GM12878 (cell line): Measurements from ENCODE around the gene ANO2. TPM values are rescaled to one million over a fixed set of nuclear protein-coding genes. Genes with fewer than 3 reads are reported as not detected.

Experiments used
- ATAC-seq: fragments of 200-7000 bp; cut with Tn5 transposase; 3 replicates; pipeline ENCODE4 v1.9.1; 2020; ENCODE audit warnings: mild to moderate bottlenecking, moderate library complexity
- BruUV-seq: library from RNA; stranded (reverse); fragments of 400-500 nt; replicated peaks from 2 replicates; lab custom pipeline; 2021; lab: Mats Ljungman, UMichigan
- CTCF ChIA-PET: fragments of 300-600 bp; sonication (Branson Sonifier 250); formaldehyde crosslinking; extraction: SDS; loops from one replicate; lab custom pipeline; 2021; ENCODE audit warnings: inconsistent platforms; lab: Yijun Ruan, JAX
- POLR2A ChIA-PET: fragments of 350-600 bp; formaldehyde crosslinking; extraction: SDS; loops from one replicate; lab custom pipeline; 2021; ENCODE audit warnings: inconsistent platforms; lab: Charles Lee
- RAD21 ChIA-PET: fragments of 300-600 bp; sonication (Branson Sonifier 250); formaldehyde crosslinking; loops from one replicate; lab custom pipeline; 2023; ENCODE audit warnings: antibody characterized with exemption; ENCODE audit not compliant: unreplicated experiment; lab: Charles Lee
- SMC1A ChIA-PET: fragments of 300-600 bp; sonication (Branson Sonifier 250); formaldehyde crosslinking; loops from one replicate; lab custom pipeline; 2023; ENCODE audit not compliant: unreplicated experiment, uncharacterized antibody; lab: Charles Lee
- DNase-seq: peaks from one replicate; pipeline ENCODE4 v3.0.0-alpha.2; 2011; ENCODE audit warnings: low read depth, low spot score
- FAIRE-seq: peaks from 3 replicates; lab custom pipeline; 2011; peaks lifted over from hg19 to GRCh38; lab: Jason Lieb, UNC
- H2AFZ ChIP-seq: 2 replicates; pipeline ENCODE4 v1.6.0; 2011; ENCODE audit warnings: low read depth, low read length, control low read depth; ENCODE audit not compliant: control insufficient read depth
- H3K27ac ChIP-seq: 2 replicates; pipeline ENCODE4 v1.5.1; 2011; ENCODE audit warnings: control low read depth; ENCODE audit not compliant: control insufficient read depth, insufficient read depth
- H3K27me3 ChIP-seq, 2 experiments: replicated peaks in 1 of 2; 2 replicates each; pipeline versions ENCODE4 v1.6.0 to v1.6.1; 2011; ENCODE audit warnings: low read length in 1 of 2; ENCODE audit not compliant: control insufficient read depth in 2 of 2, insufficient read depth in 2 of 2
- H3K36me3 ChIP-seq, 2 experiments: 2 replicates each; pipeline ENCODE4 v1.5.1; 2011; ENCODE audit warnings: low read length in 1 of 2; ENCODE audit not compliant: control insufficient read depth in 2 of 2, insufficient read depth in 2 of 2
- H3K4me1 ChIP-seq: 2 replicates; pipeline ENCODE4 v1.6.1; 2011; ENCODE audit warnings: mild to moderate bottlenecking, low read length, moderate library complexity, mixed read lengths; ENCODE audit not compliant: control insufficient read depth, insufficient read depth
- H3K4me2 ChIP-seq: 2 replicates; pipeline ENCODE4 v1.6.0; 2011; ENCODE audit warnings: control low read depth; ENCODE audit not compliant: control insufficient read depth, insufficient read depth
- H3K4me3 ChIP-seq: fragments of 200-600 bp; sonication (generic); 2 replicates; pipeline ENCODE4 v1.5.1; 2016
- H3K79me2 ChIP-seq: 2 replicates; pipeline ENCODE4 v1.6.0; 2011; ENCODE audit warnings: low read length; ENCODE audit not compliant: control insufficient read depth, insufficient read depth
- H3K9ac ChIP-seq: 2 replicates; pipeline ENCODE4 v1.8.0; 2011; ENCODE audit warnings: low read length, control low read depth, mixed read lengths; ENCODE audit not compliant: control insufficient read depth, insufficient read depth
- H3K9me3 ChIP-seq: replicated peaks from 3 replicates; pipeline ENCODE4 v1.5.1; 2011; ENCODE audit warnings: mild to moderate bottlenecking, low read length; ENCODE audit not compliant: control insufficient read depth, insufficient read depth
- H4K20me1 ChIP-seq: 2 replicates; pipeline ENCODE4 v1.6.0; 2011; ENCODE audit not compliant: control insufficient read depth, insufficient read depth
- CHD4 ChIP-seq: fragments of 200-600 bp; sonication (generic); IDR thresholded peaks from 2 replicates; pipeline ENCODE4 v1.6.1; 2016; ENCODE audit warnings: mild to moderate bottlenecking
- EGR1 ChIP-seq, 2 experiments: IDR thresholded peaks; 1 replicate in 1 of 2; 2 replicates in 1 of 2; pipeline ENCODE4 v1.6.1; 2011 to 2012; ENCODE audit warnings: low read depth in 2 of 2, low read length in 2 of 2, borderline replicate concordance in 1 of 2, mild to moderate bottlenecking in 1 of 2, moderate library complexity in 1 of 2
- GATAD2B ChIP-seq: fragments of 450-650 bp; conservative IDR thresholded peaks from 2 replicates; pipeline ENCODE4 v1.6.1; 2017; ENCODE audit warnings: low read depth, mild to moderate bottlenecking, moderate library complexity
- HCFC1 ChIP-seq: fragments of 150-350 bp; IDR thresholded peaks from 2 replicates; pipeline ENCODE4 v1.6.1; 2014; ENCODE audit warnings: low read length
- NKRF ChIP-seq: fragments of 450-650 bp; conservative IDR thresholded peaks from 2 replicates; pipeline ENCODE4 v1.6.1; 2017; ENCODE audit warnings: mild to moderate bottlenecking, moderate library complexity
- NR2C2 ChIP-seq: IDR thresholded peaks from 2 replicates; pipeline ENCODE4 v1.6.1; 2011; ENCODE audit warnings: borderline replicate concordance, low read depth; ENCODE audit not compliant: control insufficient read depth, insufficient read length
- RFX5 ChIP-seq: IDR thresholded peaks from 2 replicates; pipeline ENCODE4 v1.6.1; 2011; ENCODE audit warnings: low read depth, low read length, improper control_type of control experiment
- SREBF1 ChIP-seq: IDR thresholded peaks from 2 replicates; pipeline ENCODE4 v1.6.1; 2012; ENCODE audit warnings: mild to moderate bottlenecking, low read length
- STAT3 ChIP-seq: IDR thresholded peaks from 2 replicates; pipeline ENCODE4 v1.6.1; 2011; ENCODE audit warnings: low read depth, low read length, improper control_type of control experiment
- WGBS: methylation state at CpG from one replicate; pipeline ENCODE4 v1.1.6; 2016; ENCODE audit warnings: low lambda C conversion rate; ENCODE audit not compliant: insufficient replicate concordance, insufficient coverage; ENCODE audit errors: missing lambda C conversion rate; 5-methylcytosine and 5-hydroxymethylcytosine counted together
- in situ Hi-C: fragments of 300-500 bp; cut with MboI; formaldehyde crosslinking; loops from 9 replicates; pipeline ENCODE4 v1.14.3; 2018; ENCODE audit warnings: mixed read lengths
- intact Hi-C: fragments of 100-400 bp; cut with micrococcal nuclease; formaldehyde crosslinking; loops from one replicate; pipeline ENCODE4 v1.14.2; 2022; ENCODE audit not compliant: unreplicated experiment
- polyA plus RNA-seq, 11 experiments: library from polyadenylated mRNA; depleted of rRNA in 4 of 11; unstranded in 6 of 11; stranded (reverse) in 5 of 11; fragments of >200 nt; fragmentation: Nextera tagmentation in 4 of 11; fragmentation: Illumina TruSeq in 1 of 11; extraction: Ambion mirVana in 4 of 11; extraction: Trizol in 1 of 11; gene quantifications; 1 replicate in 1 of 11; 2 replicates in 10 of 11; pipeline versions ENCODE4 v1.2.1 to v1.2.3, GENCODE V29; 2011 to 2016; ENCODE audit warnings: inconsistent platforms in 2 of 11, missing spikeins in 2 of 11, low read depth in 1 of 11
- total RNA-seq, 4 experiments: library from RNA; depleted of rRNA in 3 of 4; stranded (reverse); fragments of >200 nt in 3 of 4; fragmentation: Illumina TruSeq in 1 of 4; extraction: Trizol in 1 of 4; gene quantifications; 2 replicates each; pipeline versions ENCODE4 v1.2.1 to v1.2.3, GENCODE V29; 2013 to 2021
- TF ChIP-seq, protein P1 (sequence below): fragments of 450-650 bp; formaldehyde crosslinking; IDR thresholded peaks from 2 replicates; pipeline ENCODE4 v1.5.0; 2022; ENCODE audit warnings: mild to moderate bottlenecking, missing genetic modification characterization

ANO2 gene
- total and polyA plus RNA-seq, 10 of the 15 experiments (the other 5 are each of a cell fraction or from before 2014, with no cell fraction given): not detected

DNA sequence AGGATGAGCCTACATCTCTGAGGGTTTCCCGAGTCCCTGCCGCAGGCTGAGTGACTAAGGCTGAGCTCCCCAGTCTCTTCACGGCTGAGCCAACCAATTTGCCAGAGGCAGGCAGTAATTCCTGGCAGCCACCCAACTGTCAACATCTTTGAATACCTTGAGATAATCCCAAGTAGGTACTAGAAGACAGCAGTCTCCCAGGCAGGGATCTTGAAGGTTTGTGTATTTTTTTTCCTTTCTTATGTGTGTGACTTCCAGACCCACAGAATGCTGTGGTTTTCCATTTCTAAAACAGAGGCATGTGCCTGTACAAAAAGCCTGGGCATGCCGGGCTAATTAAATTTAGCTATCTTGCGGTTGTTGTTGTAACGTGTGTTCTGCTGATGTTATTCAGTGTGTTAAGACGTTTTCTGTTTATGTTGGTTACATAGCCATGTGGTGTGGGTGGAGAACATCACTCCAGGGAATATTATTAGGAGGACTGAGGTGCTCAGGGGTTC is 155.5 kb downstream of the ANO2 start:
- TF ChIP-seq GATAD2B (no peak), CHD4 (no peak), RFX5 (no peak), EGR1 (IDR thresholded peaks at IDR 0.05; ENCODE audit: borderline replicate concordance in 1 of 2, low read depth in 2 of 2, low read length in 2 of 2) (no peak), SREBF1 (no peak), NKRF (no peak), STAT3 (no peak), NR2C2 (no peak), HCFC1 (no peak)
- TF ChIP-seq, protein P1, sequence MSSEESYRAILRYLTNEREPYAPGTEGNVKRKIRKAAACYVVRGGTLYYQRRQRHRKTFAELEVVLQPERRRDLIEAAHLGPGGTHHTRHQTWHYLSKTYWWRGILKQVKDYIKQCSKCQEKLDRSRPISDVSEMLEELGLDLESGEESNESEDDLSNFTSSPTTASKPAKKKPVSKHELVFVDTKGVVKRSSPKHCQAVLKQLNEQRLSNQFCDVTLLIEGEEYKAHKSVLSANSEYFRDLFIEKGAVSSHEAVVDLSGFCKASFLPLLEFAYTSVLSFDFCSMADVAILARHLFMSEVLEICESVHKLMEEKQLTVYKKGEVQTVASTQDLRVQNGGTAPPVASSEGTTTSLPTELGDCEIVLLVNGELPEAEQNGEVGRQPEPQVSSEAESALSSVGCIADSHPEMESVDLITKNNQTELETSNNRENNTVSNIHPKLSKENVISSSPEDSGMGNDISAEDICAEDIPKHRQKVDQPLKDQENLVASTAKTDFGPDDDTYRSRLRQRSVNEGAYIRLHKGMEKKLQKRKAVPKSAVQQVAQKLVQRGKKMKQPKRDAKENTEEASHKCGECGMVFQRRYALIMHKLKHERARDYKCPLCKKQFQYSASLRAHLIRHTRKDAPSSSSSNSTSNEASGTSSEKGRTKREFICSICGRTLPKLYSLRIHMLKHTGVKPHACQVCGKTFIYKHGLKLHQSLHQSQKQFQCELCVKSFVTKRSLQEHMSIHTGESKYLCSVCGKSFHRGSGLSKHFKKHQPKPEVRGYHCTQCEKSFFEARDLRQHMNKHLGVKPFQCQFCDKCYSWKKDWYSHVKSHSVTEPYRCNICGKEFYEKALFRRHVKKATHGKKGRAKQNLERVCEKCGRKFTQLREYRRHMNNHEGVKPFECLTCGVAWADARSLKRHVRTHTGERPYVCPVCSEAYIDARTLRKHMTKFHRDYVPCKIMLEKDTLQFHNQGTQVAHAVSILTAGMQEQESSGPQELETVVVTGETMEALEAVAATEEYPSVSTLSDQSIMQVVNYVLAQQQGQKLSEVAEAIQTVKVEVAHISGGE: no peak
- intact Hi-C loops: no loop called here
- BruUV-seq: no TSS peak
- Histone ChIP-seq H3K9me3 (no peaks in the 10 kb centered on the region), H3K4me3 (no peak overlapping the region), H3K4me1 (no peaks in the 10 kb centered on the region), H3K79me2 (no peaks in the 10 kb centered on the region), H4K20me1 (no peaks in the 10 kb centered on the region), H2AFZ (no peak overlapping the region), H3K27me3 (peaks cover 0 to 2% of the 10 kb centered on the region in 2 experiments; a peak in 2 of 4 replicates), H3K27ac (no peak overlapping the region), H3K36me3 (no peaks in the 10 kb centered on the region), H3K4me2 (no peak overlapping the region), H3K9ac (no peak overlapping the region)
- no peak for ATAC-seq
- no peak for FAIRE-seq
- ChIA-PET CTCF (interaction anchor here (0.9 kb wide), 1 partner anchor 46 kb away, joined by 4 read pairs; no protein-coding TSS in a partner anchor), SMC1A (no interaction called here), POLR2A (no interaction called here), RAD21 (no interaction called here)
- no peak for DNase-seq
- in situ Hi-C loops: no loop called here
- WGBS: 55% methylated on average over 7 of the region's 7 CpGs
